Stimulated activated CD8-positive, alpha-beta memory T cell treated with anti-CD3 and anti-CD28 coated beads, Interleukin-7, amount 100 ng/mL, for 24 hours (primary cell): ENCODE measurements around the gene ABHD11.

ENCODE experiments used
- DNase-seq: peaks from one replicate; pipeline ENCODE4 v3.0.0-alpha.2; 2020; ENCODE audit warnings: low read depth

The ABHD11 gene

GRCh38 chr7:73700581-73701134 lies 37.9 kb downstream of the ABHD11 start:
- DNase-seq, result no peak

- DNase-seq, result no peak
These were observed 38.6 kb downstream of the ABHD11 start for GRCh38 chr7:73700069-73700423.

GRCh38 chr7:73699370-73700068 lies 39.1 kb downstream of the ABHD11 start:
- DNase-seq, result no peak

- DNase-seq, result no peak
These were observed 40.2 kb downstream of the ABHD11 start for GRCh38 chr7:73698410-73698809.

GRCh38 chr7:73696372-73696771 lies 42.2 kb downstream of the ABHD11 start:
- DNase-seq, result no peak

- DNase-seq, result no peak
These were observed 48.0 kb downstream of the ABHD11 start for GRCh38 chr7:73690646-73691045.

DNA sequence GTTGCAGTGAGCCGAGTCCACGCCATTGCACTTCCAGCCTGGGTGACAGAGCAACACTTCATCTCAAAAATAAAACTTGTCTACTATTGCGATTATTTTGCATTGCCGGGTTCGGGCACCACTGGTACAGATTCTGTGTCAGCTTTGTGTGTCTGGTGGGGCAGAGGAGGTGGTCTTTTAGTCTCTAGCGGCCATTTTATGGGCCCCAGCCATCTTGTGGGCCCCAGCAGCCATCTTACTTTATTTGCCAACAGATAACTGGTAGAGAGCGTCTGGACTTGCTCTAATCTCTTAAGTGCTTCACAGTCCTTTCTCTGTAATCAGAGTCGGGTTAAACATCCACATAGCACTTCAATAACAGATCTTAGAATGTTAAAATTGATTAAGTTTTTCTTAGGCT lies 50.3 kb downstream of the ABHD11 start:
- no peak for DNase-seq
